ENCODE results near the gene UBAC2.

- no peak for TF ChIP-seq CTCF (IDR thresholded peaks at IDR 0.05)
- TF ChIP-seq POLR2A (IDR thresholded peaks at IDR 0.05) = no peak
These were observed 100.6 kb downstream of the UBAC2 start for GRCh38 chr13:99301056-99301838.

All from uterus (tissue), 2 donors.